Activated CD4-positive, CD25-positive, alpha-beta regulatory T cell treated with anti-CD3 and anti-CD28 coated beads, Interleukin-2, amount 50 U/mL, for 72 hours (primary cell): ENCODE data around the gene VPS35L.
"Not testable (repeated sequence)": the region's sequence is repeated elsewhere in the genome, so short reads cannot be mapped to it uniquely, and the experiment has no call there.

Source experiments
- DNase-seq: peaks from one replicate; pipeline ENCODE4 v3.0.0; 2021

The VPS35L gene

DNA sequence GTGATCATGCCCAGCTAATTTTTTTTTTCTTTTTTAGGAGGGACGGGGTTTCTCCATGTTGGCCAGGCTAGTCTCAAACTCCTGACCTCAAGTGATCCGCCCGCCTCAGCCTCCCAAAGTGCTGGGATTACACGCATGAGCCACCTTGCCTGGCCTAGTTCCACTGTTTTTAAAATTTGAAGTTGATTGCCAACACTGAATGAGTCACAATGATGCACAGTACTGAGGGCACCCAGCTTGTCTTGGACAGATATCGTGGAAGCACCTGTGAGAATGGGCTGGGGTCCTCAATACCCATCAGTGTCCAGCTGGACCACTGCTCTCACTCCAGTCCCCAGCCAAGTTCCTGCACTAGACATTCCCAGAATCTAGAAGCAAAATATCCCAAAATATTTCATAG is 160.1 kb downstream of the VPS35L start:
- DNase-seq: no peak

DNA sequence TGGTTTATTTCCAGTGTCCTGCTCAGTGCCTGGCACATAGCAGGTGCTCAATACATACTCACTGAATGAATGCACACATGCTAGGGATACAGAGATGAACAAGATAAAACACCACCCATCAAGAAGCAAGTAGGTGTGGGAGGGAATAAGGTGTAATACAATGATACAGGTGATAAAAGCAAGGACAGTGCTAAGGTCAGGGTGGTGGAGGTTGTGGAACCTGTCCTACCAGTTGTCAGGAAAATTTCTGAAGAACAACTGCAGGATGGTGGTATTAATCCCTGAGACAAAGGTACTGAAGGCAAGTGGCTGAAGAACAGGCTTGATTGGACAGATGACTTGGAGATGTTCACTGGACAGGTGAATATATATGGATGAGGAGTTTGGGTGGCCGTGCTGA is 160.7 kb downstream of the VPS35L start:
- no peak for DNase-seq

DNA sequence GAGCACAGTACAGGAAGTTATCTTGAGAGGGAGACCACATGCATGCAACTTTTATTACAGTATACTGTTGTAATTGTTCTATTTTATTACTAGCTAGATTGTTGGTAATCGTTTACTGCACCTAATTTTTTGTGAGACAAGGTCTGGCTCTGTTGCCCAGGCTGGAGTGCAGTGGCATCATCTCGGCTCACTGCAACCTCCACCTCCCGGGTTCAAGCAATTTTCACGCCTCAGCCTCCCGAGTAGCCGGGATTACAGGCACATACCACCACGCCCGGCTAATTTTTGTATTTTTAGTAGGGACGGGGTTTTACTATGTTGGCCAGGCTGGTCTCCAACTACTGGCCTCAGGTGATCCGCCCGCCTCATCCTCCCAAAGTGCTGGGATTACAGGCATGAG is 161.2 kb downstream of the VPS35L start:
- not testable (repeated sequence) for DNase-seq

DNA sequence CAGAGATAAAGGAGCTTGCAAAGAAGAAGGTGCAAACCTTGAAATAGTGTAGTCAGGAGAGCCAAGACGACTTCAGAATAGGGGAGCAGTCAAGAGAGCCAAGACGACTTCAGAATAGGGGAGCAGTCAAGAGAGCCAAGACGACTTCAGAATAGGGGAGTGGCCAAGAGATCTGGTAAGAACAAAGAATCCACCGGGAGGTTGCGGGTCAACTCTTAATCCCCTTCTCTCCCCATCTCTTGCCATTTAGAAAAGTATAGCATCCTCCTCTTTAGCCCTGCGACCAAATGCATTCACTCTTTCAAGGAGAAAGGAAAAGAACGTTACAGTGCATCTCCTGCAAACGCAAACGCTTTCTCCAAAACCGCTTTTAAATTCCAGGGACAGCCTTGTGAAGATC is 161.8 kb downstream of the VPS35L start:
- DNase-seq: no peak

DNA sequence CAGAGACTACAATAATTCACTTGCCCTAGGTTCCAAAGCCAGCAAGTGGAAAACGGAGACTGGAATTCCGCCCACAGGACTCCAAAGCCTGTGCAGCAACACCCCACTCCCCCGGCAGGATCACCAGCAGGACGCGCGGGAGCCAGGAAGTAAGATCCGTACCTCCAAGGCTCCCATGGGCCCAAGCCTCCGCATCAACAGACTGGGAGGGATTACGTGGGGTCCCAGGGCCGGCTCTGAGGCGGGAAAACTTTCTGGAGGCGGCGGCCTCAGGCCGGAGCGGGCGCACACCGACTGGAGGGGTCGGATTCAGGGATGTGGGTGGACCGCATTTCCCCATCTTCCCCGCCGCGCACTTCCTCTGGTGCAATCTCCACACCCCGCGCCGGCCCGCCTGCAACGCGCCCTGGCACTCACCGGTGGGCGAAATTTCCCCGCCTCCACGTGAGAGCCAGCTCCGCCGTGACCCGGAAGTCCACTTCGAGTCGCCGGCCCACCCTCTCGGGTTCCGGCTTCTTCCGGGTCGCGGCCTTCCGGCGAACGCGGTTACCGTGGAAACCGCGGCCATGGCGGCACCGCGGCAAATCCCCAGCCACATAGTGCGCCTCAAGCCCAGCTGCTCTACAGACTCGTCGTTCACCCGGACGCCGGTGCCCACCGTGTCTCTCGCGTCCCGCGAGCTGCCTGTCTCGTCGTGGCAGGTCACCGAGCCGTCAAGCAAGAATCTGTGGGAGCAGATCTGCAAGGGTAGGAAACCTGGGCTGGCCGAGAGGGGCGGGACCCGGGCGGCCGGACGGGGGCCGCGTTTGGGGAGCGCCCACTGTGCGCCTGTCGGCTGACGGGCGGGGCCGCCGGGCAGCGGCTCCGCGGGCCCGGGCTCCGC is 162.5 kb downstream of the VPS35L start, which contains the start of the genes IQCK and KNOP1:
Gene IQCK, plus strand, starts transcription at position 531 of the 883 bp plus-strand sequence. Its CDS starts 36 bp downstream, at position 567.
Gene KNOP1, minus strand, starts transcription at position 487 of the 883 bp plus-strand sequence. CDS start 3,192 bp downstream, outside the sequence.
- peak; percentile 89 for DNase-seq

DNA sequence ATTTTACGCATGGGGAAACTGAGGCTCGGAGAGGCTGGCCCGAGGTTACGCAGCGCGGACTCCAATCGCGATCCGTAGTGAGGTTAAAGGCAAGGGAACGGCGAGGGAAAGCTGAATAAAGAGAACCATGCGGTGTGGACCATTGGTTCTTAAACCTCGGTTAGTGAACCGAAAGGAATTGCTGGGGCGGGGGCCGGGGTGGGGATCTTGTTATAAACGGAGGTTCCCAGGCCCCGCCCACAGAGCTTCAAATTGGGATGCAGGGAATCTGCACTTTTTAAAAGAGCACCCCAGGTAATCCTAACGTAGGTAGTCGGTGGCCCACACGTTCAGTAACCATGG is 163.1 kb downstream of the VPS35L start:
- no peak for DNase-seq

DNA sequence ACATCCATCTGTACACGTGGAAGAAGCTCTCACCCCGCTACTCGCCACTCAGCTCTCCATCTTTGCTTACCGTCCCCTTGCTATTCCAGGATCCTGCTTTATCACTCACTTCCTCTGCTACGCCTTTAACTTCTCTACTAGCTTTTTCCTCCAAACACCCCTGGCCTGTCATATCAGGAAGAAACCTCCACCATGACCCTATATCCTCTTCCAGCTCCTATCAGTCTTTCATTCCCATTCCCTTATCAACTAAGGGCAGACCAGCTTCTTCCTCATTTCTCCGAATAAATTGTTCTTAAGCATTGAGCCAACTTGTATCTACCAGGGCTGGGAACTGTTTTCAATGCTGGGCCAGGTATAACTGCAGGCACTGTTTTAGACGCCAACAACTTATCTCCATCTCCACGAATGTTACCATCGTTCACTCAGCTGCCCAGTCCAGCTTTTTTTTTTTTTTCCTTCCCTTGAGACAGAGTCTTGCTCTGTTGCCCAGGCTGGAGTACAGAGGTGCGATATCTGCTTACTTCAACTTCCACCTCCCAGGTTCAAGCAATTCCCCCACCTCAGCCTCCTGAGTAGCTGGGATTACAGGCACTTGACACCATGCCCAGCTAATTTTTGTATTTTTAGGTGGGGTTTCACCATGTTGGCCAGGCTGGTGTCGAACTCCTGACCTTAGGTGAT is 166.9 kb downstream of the VPS35L start:
- no peak for DNase-seq

DNA sequence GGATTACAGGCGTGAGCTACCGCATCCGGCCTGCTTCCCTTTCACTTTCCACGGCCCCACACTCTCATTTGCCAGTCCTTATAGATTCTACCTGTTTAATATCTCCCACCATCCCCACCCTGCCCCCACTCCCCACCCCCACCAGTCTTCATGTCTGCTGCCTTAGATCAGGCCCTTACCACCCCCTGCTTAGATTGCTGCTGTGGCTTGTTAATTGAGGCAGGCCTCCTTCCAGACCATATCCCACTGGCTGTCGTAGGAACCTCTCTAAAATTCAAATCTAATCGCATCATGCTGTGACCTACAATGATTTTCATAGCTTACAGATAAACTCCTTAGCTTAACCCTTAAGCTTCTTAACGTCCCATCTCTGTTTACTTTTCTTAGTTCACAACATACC is 167.5 kb downstream of the VPS35L start:
- DNase-seq: no peak

DNA sequence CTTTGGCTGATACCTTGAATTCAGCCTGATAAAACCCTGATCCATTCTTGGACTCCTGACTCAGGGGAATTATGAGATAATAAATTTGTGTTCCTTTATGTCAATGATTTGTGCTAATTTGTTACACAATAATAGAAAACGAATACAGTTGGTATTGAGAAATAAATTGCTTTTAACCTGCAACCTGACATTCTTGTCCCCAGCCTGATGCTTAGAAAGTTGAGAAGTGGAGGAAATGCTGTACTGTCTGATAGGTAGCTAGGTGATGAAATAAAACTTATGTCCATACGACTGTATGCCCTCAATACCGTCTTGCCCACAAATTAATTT is 173.1 kb downstream of the VPS35L start:
- DNase-seq: no peak

DNA sequence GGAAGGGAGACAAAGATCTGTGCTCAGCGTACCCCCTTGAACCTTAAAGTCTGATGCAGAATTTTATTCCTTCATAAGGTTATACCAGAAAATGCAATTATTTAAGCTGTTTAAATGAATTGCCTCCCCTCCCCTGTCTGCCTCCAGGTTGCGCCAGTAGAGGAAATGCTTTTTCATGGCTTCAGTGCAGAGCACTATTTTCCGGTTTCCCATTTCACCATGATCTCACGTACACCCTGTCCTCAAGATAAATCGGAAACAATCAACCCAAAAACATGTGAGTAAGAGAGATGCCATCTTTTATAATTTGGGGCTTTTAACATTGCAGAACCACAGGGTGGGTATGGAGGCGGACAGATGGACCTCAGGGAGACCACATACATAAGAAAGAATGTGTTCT is 178.0 kb downstream of the VPS35L start:
- no peak for DNase-seq

DNA sequence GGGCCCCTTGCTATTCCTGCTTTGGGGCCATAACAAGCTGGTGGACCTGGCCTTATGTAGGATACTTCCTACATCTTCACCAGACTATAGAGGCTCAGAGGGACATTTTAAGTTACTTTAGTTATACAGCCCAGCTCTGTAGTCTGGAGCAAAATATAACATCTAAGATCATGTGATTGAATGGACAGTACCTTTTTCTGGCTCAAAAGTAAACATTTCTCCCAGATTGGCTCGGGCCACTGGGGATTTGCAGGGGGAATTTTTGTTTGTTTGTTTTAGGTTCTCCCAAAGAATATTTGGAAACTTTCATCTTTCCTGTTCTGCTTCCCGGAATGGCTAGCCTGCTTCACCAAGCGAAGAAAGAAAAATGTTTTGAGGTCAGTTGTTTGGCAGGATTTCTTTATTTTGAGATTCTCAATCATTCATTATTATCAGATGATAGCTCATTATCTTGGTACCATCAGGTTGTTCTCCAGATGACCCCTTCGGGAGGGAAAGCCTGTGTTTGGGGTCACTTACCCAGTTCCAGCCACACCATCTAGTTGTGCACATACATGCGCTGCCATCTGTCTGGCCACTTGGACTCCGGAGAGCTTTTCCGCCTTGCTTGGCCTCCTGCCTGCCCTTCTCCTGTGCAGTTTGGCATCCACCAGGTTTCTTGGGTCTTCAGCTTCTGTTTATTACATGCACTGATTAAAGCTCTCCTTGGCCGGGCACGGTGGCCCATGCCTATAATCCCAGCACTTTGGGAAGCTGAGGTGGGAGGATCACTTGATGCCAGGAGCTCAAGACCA is 179.8 kb downstream of the VPS35L start:
- no peak for DNase-seq

DNA sequence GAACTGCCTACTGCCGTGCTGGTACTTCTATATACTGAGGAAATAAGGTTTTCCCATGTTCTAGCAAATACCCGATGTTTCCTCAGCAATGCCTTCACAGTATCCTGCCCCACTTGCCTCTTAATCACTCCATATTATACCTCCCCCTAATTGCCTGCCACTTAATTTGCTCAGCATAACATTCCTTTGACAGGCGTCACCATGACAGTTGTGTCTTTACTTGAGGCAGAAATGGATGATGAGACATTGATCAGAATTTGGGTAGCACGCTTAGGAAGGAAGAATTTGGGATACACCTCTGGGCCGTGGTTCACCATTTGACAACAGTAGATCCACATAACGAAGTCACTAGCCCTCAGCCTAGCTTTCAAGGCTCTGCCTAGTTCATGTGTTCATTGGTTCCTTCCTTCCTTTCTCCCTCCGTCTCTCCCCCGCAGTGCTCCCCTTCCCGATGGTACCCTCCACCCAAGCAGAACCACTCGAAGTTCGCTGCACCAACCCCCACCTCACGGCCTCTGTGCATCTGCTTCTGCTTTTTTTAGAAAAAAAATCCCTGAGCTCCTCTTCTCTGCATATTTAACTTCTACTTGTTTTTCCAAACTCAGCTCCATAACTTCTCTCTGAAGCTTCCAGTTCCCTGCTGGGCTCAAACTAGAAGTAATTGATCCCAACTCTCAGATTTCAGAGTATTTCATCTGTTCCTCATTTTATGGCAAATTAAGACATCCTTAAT is 182.0 kb downstream of the VPS35L start:
- DNase-seq: no peak

DNA sequence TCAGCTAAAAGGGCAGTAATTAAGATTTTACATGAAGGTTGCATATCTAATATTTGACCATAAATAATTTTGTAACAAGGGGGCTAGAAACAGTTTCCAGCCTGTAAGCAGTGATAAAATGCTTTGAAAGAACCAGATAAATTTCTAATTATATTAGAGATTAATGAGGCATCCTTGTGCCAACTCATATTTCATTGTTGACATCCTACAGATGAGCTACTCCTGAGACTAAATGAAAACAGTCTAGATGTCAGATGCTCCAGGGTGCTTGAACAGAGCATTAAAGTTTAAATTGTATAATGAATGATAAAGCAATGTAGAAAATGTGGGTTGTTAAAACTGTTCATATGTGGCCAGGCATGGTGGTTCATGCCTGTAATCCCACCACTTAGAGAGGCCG is 185.9 kb downstream of the VPS35L start:
- DNase-seq: no peak

DNA sequence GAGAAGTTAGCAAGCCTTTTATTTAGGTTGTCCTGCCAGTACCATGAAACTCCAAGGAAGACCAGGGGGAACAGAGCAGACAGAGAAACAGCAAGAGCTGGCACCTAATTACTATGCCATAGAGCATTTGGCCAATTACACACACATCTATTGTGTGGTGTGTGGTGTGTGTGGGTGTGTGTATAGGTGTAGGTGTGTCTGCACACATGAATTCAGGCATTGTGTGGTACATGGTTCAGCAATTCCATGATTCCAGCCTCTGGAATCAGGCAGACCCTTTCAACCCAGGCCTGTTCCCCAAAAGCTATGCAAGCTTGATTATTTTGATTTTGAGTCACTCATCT is 188.3 kb downstream of the VPS35L start:
- no peak for DNase-seq

DNA sequence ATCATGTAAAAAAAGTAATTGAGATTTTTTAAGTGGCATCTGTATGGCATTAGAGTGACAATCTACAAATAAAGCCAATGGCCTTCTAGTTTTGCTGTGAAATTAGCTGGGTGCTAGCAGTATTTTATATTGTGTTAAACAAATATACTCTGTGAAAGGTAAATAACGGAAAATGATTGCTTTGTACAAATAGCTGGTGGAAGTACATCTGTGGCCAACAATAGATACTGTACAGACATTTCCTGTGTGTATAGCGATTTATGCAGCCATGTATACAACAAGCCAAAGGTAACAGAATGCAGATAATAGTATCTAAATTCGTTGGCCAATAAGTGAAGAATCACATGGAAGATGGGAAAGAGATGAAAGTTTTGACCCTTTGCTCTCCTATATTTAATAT is 189.2 kb downstream of the VPS35L start:
- DNase-seq: no peak

DNA sequence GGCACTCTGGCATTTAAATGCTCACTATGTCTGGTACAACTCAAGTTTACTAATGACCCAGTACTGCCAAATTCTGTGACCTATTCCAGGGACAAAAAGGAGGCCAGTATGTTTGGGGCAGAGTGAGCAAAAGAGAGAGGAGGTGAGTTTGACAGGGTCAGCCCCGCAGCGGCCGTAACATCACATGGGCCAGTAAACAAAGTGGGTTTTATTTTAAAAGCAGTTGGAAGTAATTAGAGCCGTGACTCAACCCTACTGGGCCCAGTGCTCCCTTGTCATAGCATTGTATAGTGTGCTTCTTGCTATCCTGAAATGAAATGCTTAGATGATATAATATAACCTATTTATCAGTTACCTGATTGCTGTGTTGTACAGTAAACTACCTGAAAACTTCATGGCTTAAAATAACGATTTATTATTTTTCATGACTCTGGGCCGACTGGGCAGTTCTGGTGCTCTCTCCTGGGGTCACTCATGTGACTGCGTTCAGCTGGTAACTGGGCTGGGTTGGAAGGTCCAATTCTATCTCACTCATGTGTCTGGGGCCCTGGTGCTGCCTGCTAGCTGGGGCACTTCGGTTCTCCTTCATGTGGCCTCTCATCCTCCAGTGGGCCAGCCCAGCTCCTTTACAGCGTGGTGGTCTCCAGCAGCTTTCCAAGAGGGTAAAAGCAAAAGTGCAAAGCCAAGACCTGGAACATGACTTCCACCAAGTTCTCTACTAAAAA is 189.9 kb downstream of the VPS35L start:
- no peak for DNase-seq

DNA sequence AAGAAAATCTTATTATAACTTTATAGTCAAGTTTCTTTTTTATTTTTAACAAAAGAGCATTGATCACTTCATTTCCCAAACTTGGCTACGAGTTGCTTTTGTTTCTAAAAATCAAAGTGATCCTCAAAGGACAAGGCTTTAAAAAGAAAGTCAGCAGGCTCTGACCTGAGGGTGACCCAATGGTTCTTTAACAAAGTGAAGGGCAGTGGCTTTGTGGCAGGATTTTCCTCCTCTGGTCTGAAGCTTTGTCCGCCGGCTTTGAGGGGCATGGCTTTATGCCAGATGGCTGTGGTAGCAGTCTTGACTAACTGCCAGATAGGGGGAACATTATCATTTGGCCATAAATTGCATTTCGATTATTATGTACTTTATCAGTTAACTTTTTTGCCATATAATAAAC is 191.1 kb downstream of the VPS35L start:
- no peak for DNase-seq

DNA sequence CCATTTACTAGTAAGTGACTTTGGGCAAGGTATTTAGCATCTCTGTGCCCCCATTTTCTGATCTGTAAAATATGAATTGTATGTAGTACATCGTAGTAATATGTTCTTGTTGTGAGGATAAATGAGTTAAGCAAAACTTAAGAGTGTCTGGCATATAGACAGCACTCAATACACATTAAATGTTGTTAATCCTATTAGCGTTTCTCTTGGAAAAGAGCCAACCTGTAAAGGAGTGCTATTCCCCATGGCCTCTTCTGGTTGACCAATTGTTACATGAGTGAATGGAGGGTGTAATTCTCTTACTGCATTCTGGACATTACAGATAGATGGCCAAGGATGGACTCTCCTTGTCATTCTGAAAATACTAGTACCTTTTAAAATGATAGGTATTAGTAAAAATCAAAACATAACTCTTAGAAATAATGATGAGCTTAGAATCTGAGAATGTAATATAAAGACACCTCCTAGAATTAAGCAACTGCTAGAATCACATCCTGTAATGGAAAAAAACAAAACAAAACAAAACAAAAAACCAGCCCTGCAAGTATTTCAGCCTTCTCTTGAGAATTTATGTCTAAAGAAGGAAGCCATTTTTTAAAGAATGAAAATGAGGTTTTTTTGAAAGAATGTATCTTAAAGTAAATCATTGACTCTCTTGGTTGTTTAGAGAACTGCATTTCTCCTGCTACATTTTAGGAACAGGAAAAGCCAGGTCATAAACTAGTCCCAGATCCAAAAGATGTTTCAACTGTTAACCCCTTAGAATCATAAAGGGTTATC is 193.1 kb downstream of the VPS35L start:
- no peak for DNase-seq

DNA sequence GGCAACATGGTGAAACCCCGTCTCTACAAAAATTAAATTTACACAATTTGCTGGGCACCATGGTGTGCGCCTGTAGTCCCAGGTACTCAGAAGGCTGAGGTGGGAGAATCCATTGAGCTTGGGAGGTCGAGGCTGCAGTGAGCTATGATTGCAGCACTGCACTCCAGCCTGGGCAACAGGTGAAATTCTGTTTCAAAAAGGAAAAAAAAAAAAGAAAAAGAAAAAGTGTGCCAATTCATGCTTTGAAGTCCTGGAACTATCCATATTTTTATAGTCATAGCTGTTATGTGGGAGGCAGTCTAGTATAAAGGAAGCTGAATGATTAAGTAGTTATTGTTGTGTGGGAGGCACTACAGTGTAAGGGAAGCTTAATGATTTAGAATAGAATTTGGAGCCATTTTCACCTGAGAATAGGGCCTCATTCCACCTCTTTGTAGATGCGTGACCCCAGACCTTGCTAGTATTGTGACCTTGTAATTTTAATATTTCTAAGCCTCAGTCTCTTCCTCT is 194.1 kb downstream of the VPS35L start:
- no peak for DNase-seq
